KOPT-K1 (cell line): ENCODE measurements around the gene UGT1A9.

Experiments
- H3K27ac ChIP-seq: fragments of 200-600 bp; sonication (generic); 2 replicates; pipeline ENCODE4 v1.5.1; 2016; ENCODE audit warnings: antibody characterized with exemption, mild to moderate bottlenecking, low read depth, low read length; ENCODE audit not compliant: poor library complexity, severe bottlenecking
- H3K36me3 ChIP-seq: fragments of 200-600 bp; sonication (generic); 2 replicates; pipeline ENCODE4 v1.5.1; 2017; ENCODE audit warnings: antibody characterized with exemption, mild to moderate bottlenecking, low read length, moderate library complexity; ENCODE audit not compliant: insufficient read depth
- H3K9me3 ChIP-seq: fragments of 200-600 bp; sonication (generic); 2 replicates; pipeline ENCODE4 v1.5.1; 2017; ENCODE audit warnings: antibody characterized with exemption, low read length, mild to moderate bottlenecking; ENCODE audit not compliant: insufficient read depth, poor library complexity, severe bottlenecking

Gene UGT1A9

GRCh38 chr2:233778030-233778429 lies 106.3 kb downstream of the UGT1A9 start, which contains the start of gene MROH2A:
Gene MROH2A, plus strand, starts transcription at chr2:233778330. Its CDS starts 1,029 bp downstream, at chr2:233779359.
- H3K36me3 ChIP-seq, result no peaks in the 10 kb centered on the region
- peaks cover 24% of the 10 kb centered on the region for H3K9me3 ChIP-seq
- no peak within 1 kb of the TSS for H3K27ac ChIP-seq

DNA sequence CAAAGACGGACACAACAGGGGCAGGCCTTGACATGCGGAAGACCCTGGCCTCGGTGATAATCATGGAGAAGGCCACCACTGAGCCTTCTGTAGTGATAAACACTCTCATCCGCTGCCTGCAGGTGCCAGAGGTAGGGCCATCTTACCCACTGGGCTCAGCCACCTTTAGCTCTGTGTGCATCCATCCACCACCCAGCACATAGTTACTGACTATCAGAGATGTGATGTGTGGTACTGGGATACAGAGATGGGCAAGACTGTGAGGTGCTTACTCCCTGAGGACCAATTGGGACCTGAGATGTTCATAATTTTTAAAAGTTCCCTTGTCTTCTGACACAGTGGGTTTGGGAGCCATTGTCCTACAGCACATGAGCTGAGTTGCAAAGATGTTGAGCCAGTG lies 108.0 kb downstream of the UGT1A9 start:
- Histone ChIP-seq H3K9me3 (peaks cover 29% of the 10 kb centered on the region), H3K36me3 (no peaks in the 10 kb centered on the region), H3K27ac (no peak overlapping the region)

DNA sequence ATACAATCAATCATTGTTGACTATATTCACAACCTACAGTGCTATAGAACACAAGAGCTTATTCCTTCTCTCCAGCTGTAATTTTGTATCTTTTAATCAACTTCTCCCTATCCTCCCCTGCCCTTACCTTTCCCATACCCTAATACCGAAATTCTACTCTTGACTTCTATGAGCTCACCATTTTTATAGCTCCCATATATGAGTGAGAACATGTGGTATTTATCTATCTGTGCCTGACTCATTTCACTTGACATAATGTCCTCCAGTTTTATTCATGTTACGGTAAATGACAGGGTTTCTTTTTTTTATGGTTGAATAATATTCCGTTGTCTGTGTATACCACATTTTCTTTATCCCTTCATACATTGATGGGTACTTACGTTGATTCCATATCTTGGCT lies 109.1 kb downstream of the UGT1A9 start:
- Histone ChIP-seq H3K27ac (no peak overlapping the region), H3K9me3 (peaks cover 21% of the 10 kb centered on the region), H3K36me3 (no peaks in the 10 kb centered on the region)

GRCh38 chr2:233789554-233789953 lies 117.9 kb downstream of the UGT1A9 start:
- Histone ChIP-seq H3K27ac (no peak overlapping the region), H3K36me3 (no peaks in the 10 kb centered on the region), H3K9me3 (peaks cover 9% of the 10 kb centered on the region)

DNA sequence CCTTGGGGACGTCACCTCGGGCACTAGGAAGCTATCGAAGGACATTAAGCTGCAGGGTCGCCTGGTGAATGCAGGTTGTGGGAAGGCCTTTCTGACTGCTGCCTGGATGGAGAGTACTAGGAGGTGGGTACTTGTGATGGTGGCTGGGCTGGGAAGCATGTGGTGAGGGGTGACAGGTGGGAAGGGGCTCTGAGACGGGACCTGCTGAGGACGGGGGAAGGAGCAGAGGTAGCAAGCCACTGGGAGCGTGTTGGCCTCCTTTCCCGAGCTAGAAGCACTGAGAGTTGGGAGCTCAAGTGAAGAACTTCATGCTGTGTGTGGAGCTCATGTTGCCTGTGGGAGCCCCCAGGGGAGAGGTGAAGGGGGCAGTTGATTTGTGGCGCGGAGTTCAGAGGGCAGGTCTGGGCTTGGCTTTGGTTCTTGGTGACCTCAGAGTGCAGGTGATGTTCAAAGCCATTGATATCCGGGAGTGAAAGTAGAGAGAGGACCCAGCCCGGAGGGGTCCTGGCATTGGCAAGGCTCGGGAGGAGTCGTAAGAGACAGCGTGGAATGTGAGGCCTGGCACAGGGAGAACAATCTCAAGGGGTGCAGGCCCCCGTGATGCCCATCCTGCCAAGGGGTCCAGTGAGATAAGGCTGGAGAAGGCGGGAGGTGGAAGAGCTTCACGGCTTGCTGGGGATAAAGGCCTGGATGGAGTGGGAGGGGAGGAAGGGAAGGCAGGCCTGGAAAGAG lies 119.6 kb downstream of the UGT1A9 start:
- H3K9me3 ChIP-seq, result peaks cover 1% of the 10 kb centered on the region
- H3K27ac ChIP-seq, result no peak overlapping the region
- no peaks in the 10 kb centered on the region for H3K36me3 ChIP-seq

- Histone ChIP-seq H3K9me3 (no peaks in the 10 kb centered on the region), H3K27ac (no peak overlapping the region), H3K36me3 (no peaks in the 10 kb centered on the region)
Observed at GRCh38 chr2:233791883-233792329, 120.2 kb downstream of the UGT1A9 start.

DNA sequence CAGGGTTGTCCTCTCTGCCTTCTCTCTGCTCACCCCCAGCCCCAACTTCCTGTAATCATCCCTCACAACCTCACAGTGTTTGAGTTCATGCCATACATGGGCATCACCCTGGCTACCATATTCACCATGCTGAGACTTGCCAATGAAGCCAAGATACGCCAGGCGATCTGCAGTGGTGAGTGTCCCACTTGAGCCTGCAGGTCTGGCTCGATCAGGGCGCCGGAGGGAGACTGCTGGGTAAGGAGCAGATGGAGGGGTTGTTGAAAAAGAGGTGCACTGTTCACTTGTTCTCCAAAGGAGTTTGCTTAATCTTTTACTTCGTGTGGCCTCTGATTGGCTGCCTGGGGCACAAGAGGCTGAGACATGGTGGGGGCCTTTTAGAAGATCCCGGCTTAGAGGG lies 121.0 kb downstream of the UGT1A9 start:
- Histone ChIP-seq H3K9me3 (no peaks in the 10 kb centered on the region), H3K27ac (no peak overlapping the region), H3K36me3 (no peaks in the 10 kb centered on the region)

DNA sequence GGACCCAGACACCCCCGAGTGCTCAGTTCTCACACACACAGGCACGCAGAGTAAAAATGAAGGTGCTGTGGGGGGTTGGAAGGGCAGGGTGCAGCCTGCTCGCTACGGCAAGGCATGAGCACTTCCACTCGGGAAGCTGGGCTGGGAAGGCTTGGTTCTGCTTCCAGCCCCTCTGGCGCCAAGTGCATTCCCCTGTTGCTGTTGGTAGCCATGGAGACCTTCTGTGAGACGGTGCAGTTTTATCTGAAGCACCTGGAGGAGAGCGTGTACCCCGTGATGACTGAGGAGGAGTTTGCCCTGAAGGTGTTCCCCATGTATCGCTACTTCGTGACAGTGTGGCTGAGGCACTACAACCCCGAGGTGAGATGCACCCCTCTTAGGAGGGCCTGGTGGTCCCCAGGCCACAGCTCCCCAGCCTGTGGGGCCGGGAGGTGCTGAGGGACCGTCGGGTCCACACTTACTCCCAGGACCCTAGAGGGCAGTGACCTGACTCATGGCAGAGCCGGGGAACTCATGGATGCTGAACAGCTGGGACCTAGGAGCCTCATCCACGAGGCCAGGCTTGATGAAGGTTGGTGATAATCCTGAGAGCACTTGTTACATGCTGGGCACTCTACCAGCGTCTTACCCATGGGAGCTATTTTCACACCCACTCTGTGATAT lies 121.9 kb downstream of the UGT1A9 start:
- Histone ChIP-seq H3K36me3 (no peaks in the 10 kb centered on the region), H3K9me3 (no peaks in the 10 kb centered on the region), H3K27ac (no peak overlapping the region)

DNA sequence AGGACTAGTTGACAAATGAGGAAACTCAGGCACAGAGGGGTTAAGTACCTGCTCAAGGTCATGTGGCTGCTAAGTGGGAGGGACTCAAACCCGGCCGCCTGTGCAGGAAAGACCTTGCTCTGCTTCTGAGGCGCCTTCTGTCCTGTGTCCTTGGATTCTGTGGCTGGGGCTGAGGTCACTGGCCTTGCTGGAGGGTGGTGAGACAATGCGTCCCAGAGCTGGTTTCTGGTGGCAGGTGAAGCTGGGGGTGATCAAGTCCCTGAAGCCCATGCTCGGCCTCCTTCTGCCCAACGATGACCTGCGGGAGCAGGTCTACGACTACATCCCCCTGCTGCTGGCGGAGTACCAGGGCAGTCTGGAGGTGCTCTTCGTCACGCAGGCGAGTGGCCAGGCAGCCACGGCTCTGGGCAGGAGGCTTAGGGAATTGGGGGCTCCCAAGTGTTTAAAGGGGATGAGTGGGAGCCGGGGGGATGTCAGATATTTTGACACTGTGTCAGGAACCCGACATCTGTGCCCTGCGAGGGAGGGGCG lies 122.5 kb downstream of the UGT1A9 start:
- Histone ChIP-seq H3K27ac (no peak overlapping the region), H3K36me3 (no peaks in the 10 kb centered on the region), H3K9me3 (no peaks in the 10 kb centered on the region)

- Histone ChIP-seq H3K27ac (no peak overlapping the region), H3K36me3 (no peaks in the 10 kb centered on the region), H3K9me3 (no peaks in the 10 kb centered on the region)
Observed at GRCh38 chr2:233795735-233796171, 124.1 kb downstream of the UGT1A9 start.

GRCh38 chr2:233796254-233796653 lies 124.6 kb downstream of the UGT1A9 start:
- Histone ChIP-seq H3K9me3 (no peaks in the 10 kb centered on the region), H3K27ac (no peak overlapping the region), H3K36me3 (no peaks in the 10 kb centered on the region)

GRCh38 chr2:233798335-233799086 lies 126.8 kb downstream of the UGT1A9 start:
- Histone ChIP-seq H3K27ac (no peak overlapping the region), H3K9me3 (no peaks in the 10 kb centered on the region), H3K36me3 (no peaks in the 10 kb centered on the region)

DNA sequence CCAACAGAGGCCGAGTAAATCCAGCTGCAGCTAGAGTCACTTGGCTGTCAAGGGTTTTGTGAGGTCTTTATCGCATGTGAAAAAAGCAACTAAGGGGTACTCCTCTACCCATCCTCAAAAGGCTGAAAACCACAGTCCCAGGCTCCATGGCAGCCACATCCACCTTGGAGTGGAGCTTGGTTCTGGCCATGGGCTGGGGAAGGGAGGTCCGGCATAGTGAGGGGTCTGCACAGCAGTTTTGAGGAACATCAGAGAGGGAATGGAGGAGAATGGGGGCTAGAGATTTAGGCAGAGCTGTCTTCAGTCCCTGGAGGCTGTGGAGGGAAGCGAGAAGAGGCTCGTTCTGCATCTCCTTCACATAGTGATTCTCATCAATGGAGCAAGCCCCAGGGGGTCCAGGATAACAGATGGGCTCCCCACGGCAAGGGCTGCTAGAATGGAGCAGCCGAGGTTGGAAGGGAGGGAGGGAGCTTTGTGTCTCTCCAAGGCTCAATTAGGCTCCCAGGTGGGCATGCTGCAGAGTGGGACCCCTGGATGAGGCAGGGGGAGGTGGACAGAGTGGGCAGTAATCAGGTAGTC lies 127.5 kb downstream of the UGT1A9 start:
- Histone ChIP-seq H3K27ac (no peak overlapping the region), H3K36me3 (no peaks in the 10 kb centered on the region), H3K9me3 (no peaks in the 10 kb centered on the region)

DNA sequence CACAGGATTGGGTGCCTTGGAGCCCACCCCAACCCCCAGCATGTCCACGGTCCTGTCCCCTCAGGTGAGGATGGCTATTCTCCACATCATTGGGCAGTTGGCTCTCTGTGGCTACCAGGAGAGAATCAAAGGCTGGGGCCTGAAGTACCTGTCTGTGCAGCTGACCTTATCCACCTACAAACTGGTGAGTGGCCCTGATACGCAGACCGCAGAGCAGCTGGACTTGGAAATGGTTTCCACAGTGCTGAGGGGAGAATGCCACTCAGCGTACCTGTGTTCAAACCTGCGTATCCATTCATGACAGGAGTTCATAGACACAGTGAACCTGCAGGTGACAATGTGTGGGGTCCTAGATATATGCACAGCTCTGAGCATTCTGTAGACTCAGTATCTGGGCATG lies 128.0 kb downstream of the UGT1A9 start:
- Histone ChIP-seq H3K27ac (no peak overlapping the region), H3K36me3 (no peaks in the 10 kb centered on the region), H3K9me3 (no peaks in the 10 kb centered on the region)

DNA sequence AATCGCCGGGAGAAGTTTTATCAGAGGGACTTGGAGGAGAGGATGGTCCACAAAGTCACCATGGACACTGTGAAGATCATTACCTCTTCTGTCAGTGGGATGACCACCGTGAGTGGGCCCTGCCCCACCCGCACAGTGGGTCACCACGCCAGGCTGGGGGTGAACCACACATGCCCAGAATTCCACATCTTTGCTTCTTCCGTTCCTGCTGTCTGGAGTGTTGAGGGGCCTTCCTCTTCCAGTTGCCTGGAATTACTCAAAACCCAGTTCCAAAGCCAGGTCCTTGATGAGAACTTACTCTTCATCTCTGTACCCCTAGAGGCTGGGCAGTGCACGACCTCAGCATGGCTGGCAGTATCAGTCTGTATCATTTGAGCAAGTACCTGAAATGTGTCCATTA lies 128.5 kb downstream of the UGT1A9 start:
- Histone ChIP-seq H3K36me3 (no peaks in the 10 kb centered on the region), H3K27ac (no peak overlapping the region), H3K9me3 (no peaks in the 10 kb centered on the region)
